IPS-20b (cell line): ENCODE measurements around the gene MEGF10.

Experiments used
- H3K27ac ChIP-seq: one replicate; pipeline ENCODE4 v1.5.1; 2013; ENCODE audit warnings: low read length
- H3K27me3 ChIP-seq: 2 replicates; pipeline ENCODE4 v1.6.1; 2013; ENCODE audit warnings: mild to moderate bottlenecking, low read length, inconsistent platforms; ENCODE audit not compliant: insufficient read depth
- H3K36me3 ChIP-seq: 2 replicates; pipeline ENCODE4 v1.6.1; 2013; ENCODE audit warnings: low read depth, mild to moderate bottlenecking, inconsistent platforms, low read length, moderate library complexity; ENCODE audit not compliant: insufficient read depth
- H3K4me1 ChIP-seq: 2 replicates; pipeline ENCODE4 v1.6.1; 2013; ENCODE audit warnings: mild to moderate bottlenecking, control low read depth, inconsistent platforms, low read length, moderate library complexity; ENCODE audit not compliant: insufficient read depth
- H3K4me3 ChIP-seq: 2 replicates; pipeline ENCODE4 v1.5.1; 2013; ENCODE audit warnings: mild to moderate bottlenecking, low read length, inconsistent platforms
- H3K9ac ChIP-seq: 2 replicates; pipeline ENCODE4 v1.6.1; 2013; ENCODE audit warnings: low read depth, mild to moderate bottlenecking, inconsistent platforms, low read length, moderate library complexity
- H3K9me3 ChIP-seq: 2 replicates; pipeline ENCODE4 v1.6.1; 2013; ENCODE audit warnings: mild to moderate bottlenecking, low read depth, low read length, inconsistent platforms; ENCODE audit not compliant: insufficient read depth

MEGF10 gene

GRCh38 chr5:127447827-127448226 is 157.2 kb downstream of the MEGF10 start:
- H3K9ac ChIP-seq, result no peak overlapping the region
- peaks cover 64% of the 10 kb centered on the region for H3K36me3 ChIP-seq
- H3K9me3 ChIP-seq, result no peaks in the 10 kb centered on the region
- no peak overlapping the region for H3K4me3 ChIP-seq
- peaks cover 4% of the 10 kb centered on the region; the same call in 1 of the 2 replicates for H3K4me1 ChIP-seq
- no peaks in the 10 kb centered on the region for H3K27me3 ChIP-seq
- H3K27ac ChIP-seq, result no peak overlapping the region

GRCh38 chr5:127450046-127450445 is 159.4 kb downstream of the MEGF10 start:
- Histone ChIP-seq H3K9ac (no peak overlapping the region), H3K27me3 (no peaks in the 10 kb centered on the region), H3K4me3 (no peak overlapping the region), H3K4me1 (peaks cover 4% of the 10 kb centered on the region; the same call in 1 of the 2 replicates), H3K9me3 (no peaks in the 10 kb centered on the region), H3K36me3 (peaks cover 63% of the 10 kb centered on the region), H3K27ac (no peak overlapping the region)

DNA sequence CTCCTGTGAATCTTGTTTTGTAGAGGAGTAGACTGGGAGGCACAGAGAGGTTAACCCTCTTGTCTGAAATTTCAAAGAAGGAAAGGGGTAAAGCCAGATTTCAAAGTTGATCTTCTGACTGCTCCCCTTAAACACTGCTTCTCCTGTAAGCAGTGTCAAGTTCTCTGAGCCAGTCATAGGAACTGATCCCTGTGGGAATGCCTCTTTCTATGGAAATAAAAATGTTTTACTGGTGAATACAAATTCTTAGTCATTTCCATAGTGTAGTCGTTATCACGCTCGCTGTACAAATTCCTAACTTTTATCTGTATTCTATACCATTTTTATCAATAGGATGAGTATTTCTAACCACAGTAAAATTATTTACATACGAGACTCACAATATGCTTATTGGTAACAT is 160.5 kb downstream of the MEGF10 start:
- Histone ChIP-seq H3K4me3 (no peak overlapping the region), H3K27ac (no peak overlapping the region), H3K9me3 (no peaks in the 10 kb centered on the region), H3K9ac (no peak overlapping the region), H3K27me3 (no peaks in the 10 kb centered on the region), H3K36me3 (peaks cover 68% of the 10 kb centered on the region), H3K4me1 (peaks cover 4% of the 10 kb centered on the region; the same call in 1 of the 2 replicates)

DNA sequence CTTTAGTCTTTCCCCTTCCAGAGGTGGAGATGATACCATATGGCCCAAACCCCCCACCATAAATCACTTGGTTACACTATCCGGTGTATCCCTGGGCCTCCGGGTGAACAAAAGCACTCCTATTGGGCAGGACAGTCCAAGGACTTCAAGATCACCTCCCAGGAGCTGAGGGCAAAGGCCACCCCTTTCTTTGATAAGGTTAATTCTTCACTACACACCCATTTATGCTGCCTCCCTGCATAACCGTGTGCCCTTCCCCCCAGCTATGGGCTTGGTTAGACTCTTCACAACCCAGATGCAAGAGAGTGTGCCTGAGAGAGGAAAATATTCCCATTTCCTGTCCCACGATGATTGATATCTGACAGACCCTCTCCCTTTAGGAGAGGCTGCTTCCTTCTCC is 162.0 kb downstream of the MEGF10 start:
- Histone ChIP-seq H3K36me3 (peaks cover 70% of the 10 kb centered on the region), H3K4me3 (no peak overlapping the region), H3K9me3 (no peaks in the 10 kb centered on the region)

DNA sequence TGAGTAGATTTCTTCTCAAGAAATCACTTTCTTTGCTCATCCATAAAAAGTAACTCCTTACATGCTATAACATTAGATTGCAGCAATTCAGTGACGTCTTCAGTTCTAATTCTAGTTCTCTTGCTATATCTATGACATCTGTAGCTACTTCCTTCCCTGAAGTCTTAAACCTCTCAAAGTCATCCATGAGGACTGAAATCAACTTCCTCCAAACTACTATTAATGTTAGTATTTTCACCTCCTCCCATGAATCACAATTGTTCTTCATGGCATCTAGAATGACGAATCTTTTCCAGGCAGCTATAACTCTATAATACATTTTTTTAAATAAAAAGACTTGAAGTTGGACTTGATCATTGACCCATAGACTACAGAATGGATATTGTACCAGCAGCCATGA is 180.6 kb downstream of the MEGF10 start:
- no peak overlapping the region for H3K27ac ChIP-seq
- no peaks in the 10 kb centered on the region for H3K27me3 ChIP-seq

More for the DNA sequence above, 162.0 kb downstream of the MEGF10 start:
- Histone ChIP-seq H3K27ac (no peak overlapping the region), H3K9ac (no peak overlapping the region), H3K27me3 (no peaks in the 10 kb centered on the region), H3K4me1 (no peaks in the 10 kb centered on the region)

GRCh38 chr5:127472700-127473099 is 182.1 kb downstream of the MEGF10 start:
- Histone ChIP-seq H3K4me3 (no peak overlapping the region), H3K27ac (no peak overlapping the region), H3K27me3 (no peaks in the 10 kb centered on the region), H3K9ac (no peak overlapping the region), H3K4me1 (no peaks in the 10 kb centered on the region), H3K36me3 (no peaks in the 10 kb centered on the region), H3K9me3 (no peaks in the 10 kb centered on the region)

More for the DNA sequence above, 180.6 kb downstream of the MEGF10 start:
- H3K36me3 ChIP-seq, result no peaks in the 10 kb centered on the region
- no peak overlapping the region for H3K4me3 ChIP-seq
- no peaks in the 10 kb centered on the region for H3K4me1 ChIP-seq
- no peaks in the 10 kb centered on the region for H3K9me3 ChIP-seq
- no peak overlapping the region for H3K9ac ChIP-seq

DNA sequence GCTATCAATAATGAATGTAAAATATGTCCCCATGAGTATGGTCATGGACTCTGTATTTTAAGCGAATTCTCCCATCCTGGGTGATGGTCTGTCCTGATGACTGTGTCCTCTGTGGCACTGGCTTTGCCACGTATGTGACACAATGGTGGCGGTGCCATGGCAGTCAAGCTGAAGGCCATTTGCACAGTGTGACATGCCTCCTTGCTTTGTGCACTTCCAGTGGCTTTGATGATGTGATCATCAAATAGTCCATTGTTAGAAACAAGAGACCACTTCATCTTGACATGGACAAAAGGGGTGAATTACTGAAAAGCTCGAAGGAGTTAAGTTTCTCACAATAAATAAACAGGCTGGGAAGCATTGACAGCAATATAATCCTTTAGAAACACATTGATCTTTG is 195.9 kb downstream of the MEGF10 start:
- no peaks in the 10 kb centered on the region for H3K36me3 ChIP-seq
- no peaks in the 10 kb centered on the region for H3K27me3 ChIP-seq
- H3K4me1 ChIP-seq, result no peaks in the 10 kb centered on the region
- H3K27ac ChIP-seq, result no peak overlapping the region
- peaks cover 14% of the 10 kb centered on the region; the same call in 1 of the 2 replicates for H3K9me3 ChIP-seq
- no peak overlapping the region for H3K9ac ChIP-seq
- H3K4me3 ChIP-seq, result no peak overlapping the region

GRCh38 chr5:127492854-127493738 is 202.5 kb downstream of the MEGF10 start:
- Histone ChIP-seq H3K27me3 (no peaks in the 10 kb centered on the region), H3K27ac (no peak overlapping the region), H3K36me3 (no peaks in the 10 kb centered on the region), H3K4me3 (no peak overlapping the region), H3K9me3 (peaks cover 11% of the 10 kb centered on the region; the same call in 1 of the 2 replicates), H3K9ac (no peak overlapping the region), H3K4me1 (no peaks in the 10 kb centered on the region)

DNA sequence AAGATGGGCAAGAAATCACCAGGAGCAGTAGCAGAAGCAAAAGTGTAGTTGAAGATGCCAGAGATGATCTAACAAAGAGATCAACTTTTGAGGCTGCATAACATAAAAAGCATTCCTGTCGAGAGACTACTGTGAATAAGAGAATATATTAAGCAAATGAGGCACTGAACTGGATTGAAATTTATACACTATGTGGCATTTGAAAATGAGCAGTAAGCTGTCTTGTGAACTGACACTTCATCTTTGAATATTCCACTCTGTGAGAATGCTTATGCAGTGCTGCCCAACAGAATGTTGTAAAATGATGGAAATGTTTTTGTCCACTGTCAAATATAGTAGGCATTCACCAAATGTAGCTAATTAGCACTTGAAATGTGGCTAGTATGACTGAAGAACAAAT is 208.0 kb downstream of the MEGF10 start:
- no peaks in the 10 kb centered on the region for H3K27me3 ChIP-seq
- no peaks in the 10 kb centered on the region for H3K9me3 ChIP-seq
- H3K4me3 ChIP-seq, result no peak overlapping the region
- no peaks in the 10 kb centered on the region for H3K36me3 ChIP-seq
- H3K4me1 ChIP-seq, result no peaks in the 10 kb centered on the region
- no peak overlapping the region for H3K9ac ChIP-seq
- H3K27ac ChIP-seq, result no peak overlapping the region

DNA sequence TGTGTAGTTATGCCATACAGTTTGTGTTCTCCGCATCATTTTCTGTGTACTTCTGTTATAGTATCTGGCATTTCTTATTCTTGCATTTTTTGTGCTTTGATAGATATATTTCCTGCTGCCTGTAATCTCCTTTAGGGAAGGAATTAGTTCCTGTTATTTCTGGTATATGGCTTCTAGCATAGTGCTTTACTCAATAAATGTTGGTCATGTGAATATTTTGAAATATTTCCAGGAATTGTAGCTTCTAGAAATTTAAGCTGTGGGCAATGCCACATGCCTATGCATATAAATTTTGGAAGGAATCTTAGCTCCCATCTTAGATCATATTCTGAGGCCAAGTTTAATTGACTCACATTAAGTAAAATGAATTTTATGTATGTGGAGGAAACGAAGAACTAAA is 215.3 kb downstream of the MEGF10 start:
- no peak overlapping the region for H3K9ac ChIP-seq
- no peaks in the 10 kb centered on the region for H3K4me1 ChIP-seq
- H3K36me3 ChIP-seq, result no peaks in the 10 kb centered on the region
- no peak overlapping the region for H3K27ac ChIP-seq
- no peaks in the 10 kb centered on the region for H3K27me3 ChIP-seq
- no peaks in the 10 kb centered on the region for H3K9me3 ChIP-seq
- H3K4me3 ChIP-seq, result no peak overlapping the region

- Histone ChIP-seq H3K36me3 (no peaks in the 10 kb centered on the region), H3K27ac (no peak overlapping the region), H3K4me1 (no peaks in the 10 kb centered on the region), H3K9ac (no peak overlapping the region), H3K9me3 (no peaks in the 10 kb centered on the region), H3K27me3 (no peaks in the 10 kb centered on the region), H3K4me3 (no peak overlapping the region)
Measured at GRCh38 chr5:127506616-127507015, 216.0 kb downstream of the MEGF10 start.

GRCh38 chr5:127508644-127509373 is 218.2 kb downstream of the MEGF10 start:
- Histone ChIP-seq H3K9me3 (no peaks in the 10 kb centered on the region), H3K27ac (no peak overlapping the region), H3K9ac (no peak overlapping the region), H3K4me1 (no peaks in the 10 kb centered on the region), H3K36me3 (no peaks in the 10 kb centered on the region), H3K27me3 (no peaks in the 10 kb centered on the region), H3K4me3 (no peak overlapping the region)
